NCI-H510A treated with DMSO at 0.1 percent for 48 hours (cell line): ENCODE measurements around the gene SFMBT1.

ENCODE experiments used
- DNase-seq: peaks from one replicate; lab custom pipeline; 2025; lab: John Stamatoyannopoulos, UW

The SFMBT1 gene

GRCh38 chr3:52881871-52882270 lies 164.0 kb downstream of the SFMBT1 start:
- DNase-seq = no peak

DNA sequence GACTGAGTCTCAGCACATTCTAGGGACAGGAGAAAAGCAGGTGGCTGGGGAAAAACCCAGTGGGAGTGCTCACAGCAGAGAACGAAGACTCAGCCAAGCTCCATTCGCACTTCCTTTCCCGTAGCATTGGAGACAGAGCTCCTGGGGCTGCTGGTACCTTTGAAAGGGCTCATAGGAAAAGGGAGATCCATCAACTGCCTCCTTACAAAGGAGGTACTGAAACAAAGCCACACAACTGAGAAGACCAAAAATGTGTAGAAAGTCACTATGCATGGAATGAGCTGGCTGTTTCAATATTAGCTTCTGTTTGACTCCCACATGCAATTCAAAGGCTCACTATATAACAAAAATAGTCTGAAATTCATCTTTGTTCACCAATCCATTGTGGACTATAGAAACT lies 165.4 kb downstream of the SFMBT1 start:
- no peak for DNase-seq

GRCh38 chr3:52880047-52880446 lies 165.8 kb downstream of the SFMBT1 start:
- DNase-seq = peak; percentile 21

- DNase-seq = no peak
Measured at GRCh38 chr3:52879581-52879980, 166.3 kb downstream of the SFMBT1 start.

DNA sequence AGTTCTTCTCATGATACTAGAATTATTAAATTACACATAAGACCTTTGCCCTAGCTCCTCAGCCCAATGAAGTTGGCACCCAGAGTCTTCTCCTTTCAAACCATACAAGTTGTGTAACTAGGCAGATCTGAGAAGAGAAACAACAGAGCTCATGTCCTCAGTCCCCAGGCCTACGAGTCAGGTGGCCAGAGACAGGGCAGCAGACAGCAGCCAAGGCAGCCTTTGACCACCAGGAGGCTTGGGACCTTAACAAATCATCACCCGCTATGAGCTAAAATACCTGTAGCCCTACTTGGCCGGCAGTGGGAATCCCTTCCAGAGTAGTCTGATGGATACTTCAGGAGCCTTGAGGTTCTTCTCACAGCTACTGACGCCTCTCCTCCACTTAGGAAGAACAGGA lies 166.8 kb downstream of the SFMBT1 start:
- DNase-seq = no peak

- DNase-seq = no peak
Measured at GRCh38 chr3:52877085-52877484, 168.8 kb downstream of the SFMBT1 start.

DNA sequence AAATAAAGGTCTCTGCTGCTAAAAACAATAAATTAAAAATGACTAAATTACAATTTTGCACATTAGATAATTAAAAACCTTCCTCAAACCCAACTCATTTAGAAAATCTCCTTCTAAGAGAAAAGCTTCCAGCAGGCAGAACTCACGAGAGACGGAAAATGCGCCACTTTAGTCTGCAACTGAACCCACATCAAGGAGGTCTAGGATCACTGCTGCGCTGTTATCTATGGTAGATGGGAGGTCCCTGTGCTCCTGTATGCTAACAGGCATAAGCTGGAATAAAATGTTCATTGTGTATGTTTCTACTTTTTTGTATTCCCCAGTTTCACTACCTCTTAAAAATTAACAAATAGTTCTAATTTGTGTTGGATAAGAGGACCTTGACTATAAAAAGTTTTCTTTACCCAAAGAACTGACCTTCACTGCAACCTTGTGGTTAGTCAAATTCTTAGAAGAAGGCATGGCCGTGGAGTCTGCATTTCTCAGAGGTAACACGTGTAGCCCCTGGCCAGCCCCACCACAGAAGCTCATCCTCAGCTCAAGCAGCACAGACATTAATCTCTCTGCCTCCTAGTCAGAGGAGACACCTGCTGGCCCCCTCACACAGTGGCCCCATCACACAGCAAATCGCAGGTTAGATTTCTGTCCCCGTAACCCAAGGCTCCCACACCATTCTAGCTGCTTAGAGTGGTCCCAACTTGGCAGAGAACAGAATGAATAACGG lies 170.8 kb downstream of the SFMBT1 start:
- DNase-seq = no peak

GRCh38 chr3:52874160-52874701 lies 171.6 kb downstream of the SFMBT1 start:
- no peak for DNase-seq

GRCh38 chr3:52873433-52874159 lies 172.3 kb downstream of the SFMBT1 start:
- no peak for DNase-seq

DNA sequence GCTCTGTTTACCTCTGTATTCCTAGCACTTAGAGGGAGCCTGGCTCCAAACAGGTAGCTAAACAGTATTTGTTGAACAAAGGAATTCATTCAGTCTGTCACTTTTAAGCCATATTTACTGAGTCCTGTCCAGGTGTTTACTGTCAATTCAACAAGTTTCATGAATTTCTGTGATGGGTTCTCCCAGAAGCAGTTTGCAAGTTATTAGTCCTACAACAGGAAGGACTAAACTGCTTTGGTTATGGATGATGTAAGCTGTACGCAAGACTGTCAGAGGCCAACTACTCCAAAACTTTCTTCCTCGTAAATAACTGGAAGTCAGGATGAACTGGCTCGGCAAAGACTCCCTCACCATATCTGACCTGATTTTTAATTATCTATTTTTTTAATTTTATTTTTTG lies 173.6 kb downstream of the SFMBT1 start:
- DNase-seq = no peak

GRCh38 chr3:52871761-52872160 lies 174.1 kb downstream of the SFMBT1 start:
- DNase-seq = no peak

GRCh38 chr3:52870471-52870870 lies 175.4 kb downstream of the SFMBT1 start:
- DNase-seq = no peak

- DNase-seq = no peak
Measured at GRCh38 chr3:52866427-52866826, 179.4 kb downstream of the SFMBT1 start.

DNA sequence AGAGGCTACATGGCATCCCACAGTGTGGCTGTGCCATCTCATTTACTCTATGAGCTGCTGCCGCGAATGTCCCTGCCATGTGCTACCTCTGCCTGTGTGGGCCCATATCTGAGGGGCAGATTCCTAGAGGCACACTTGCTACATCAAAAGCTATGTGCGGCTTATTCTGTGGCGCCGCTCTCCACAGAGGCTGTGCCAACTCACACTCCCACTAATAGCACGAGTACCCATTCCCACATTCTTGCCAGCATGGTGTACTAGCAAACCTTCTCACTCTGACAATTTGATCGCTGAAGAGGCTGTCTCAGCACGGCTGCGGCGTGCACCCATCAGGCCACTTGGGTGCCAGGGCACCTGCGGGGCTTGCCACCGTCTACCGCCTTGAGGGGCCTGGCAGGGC lies 179.9 kb downstream of the SFMBT1 start:
- DNase-seq = no peak

DNA sequence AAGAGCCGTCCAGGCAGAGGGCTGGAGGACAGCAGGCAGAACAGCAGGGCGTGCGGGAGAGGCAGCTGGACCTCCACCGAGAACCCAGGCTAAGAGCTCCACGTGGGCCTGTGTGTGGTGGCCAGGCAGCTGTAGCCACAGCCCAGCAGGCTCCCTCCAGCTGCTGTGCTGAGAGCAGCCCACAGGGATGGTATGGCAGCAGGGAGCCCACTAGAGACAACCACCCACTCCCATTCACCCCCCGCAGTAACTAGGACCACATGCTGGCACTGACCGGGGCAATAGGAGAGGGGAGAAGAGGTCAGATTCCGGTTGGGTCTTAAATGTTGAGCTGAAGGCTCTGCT lies 185.5 kb downstream of the SFMBT1 start:
- no peak for DNase-seq

- DNase-seq = no peak
Measured at GRCh38 chr3:52859686-52860423, 186.0 kb downstream of the SFMBT1 start.

GRCh38 chr3:52857864-52858263 lies 188.0 kb downstream of the SFMBT1 start:
- DNase-seq = no peak

- DNase-seq = no peak
Measured at GRCh38 chr3:52857133-52857532, 188.7 kb downstream of the SFMBT1 start.

GRCh38 chr3:52856666-52857065 lies 189.2 kb downstream of the SFMBT1 start:
- DNase-seq = no peak

DNA sequence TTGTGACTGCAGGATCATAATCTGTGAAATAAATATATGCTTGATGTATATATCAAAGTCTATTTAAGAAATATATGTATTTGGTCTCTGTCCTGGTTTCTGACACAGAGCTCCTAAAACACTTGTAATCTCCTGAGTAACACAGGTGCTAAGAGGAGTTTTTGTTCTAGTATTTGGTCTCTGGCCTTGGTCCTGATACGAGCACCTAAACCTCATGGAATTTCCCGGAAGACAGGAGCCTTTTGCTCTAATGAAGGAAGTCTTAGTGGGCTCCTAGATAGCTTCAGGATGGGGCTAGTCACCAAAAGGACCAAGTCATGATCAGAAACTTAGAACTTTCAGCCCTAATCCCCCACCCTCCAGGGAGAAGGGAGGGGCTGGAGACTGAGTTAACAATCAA lies 191.9 kb downstream of the SFMBT1 start:
- no peak for DNase-seq
